Kidney epithelial cell (primary cell): ENCODE measurements around the gene PWP2. TPM values are rescaled to one million over a fixed set of nuclear protein-coding genes. Genes with fewer than 3 reads are reported as not detected.

ENCODE experiments used
- DNase-seq: peaks from one replicate; pipeline ENCODE4 v3.0.0-alpha.2; 2010; ENCODE audit warnings: low read depth
- H3K27me3 ChIP-seq: 2 replicates; pipeline ENCODE4 v1.6.0; 2011; ENCODE audit warnings: low read length; ENCODE audit not compliant: control insufficient read depth, insufficient read depth
- H3K36me3 ChIP-seq: 2 replicates; pipeline ENCODE4 v1.5.1; 2011; ENCODE audit warnings: low read length; ENCODE audit not compliant: control insufficient read depth, insufficient read depth
- H3K4me3 ChIP-seq: 2 replicates; pipeline ENCODE4 v1.5.1; 2011; ENCODE audit warnings: low read depth, mild to moderate bottlenecking, control low read depth, low read length
- total RNA-seq: library from RNA; depleted of rRNA; stranded (reverse); fragments of >200 nt; gene quantifications from 2 replicates; pipeline ENCODE4 v1.2.3, GENCODE V29; 2015
- TF ChIP-seq, protein P1 (sequence below): IDR thresholded peaks from 2 replicates; pipeline ENCODE4 v1.5.1; 2011; ENCODE audit warnings: mild to moderate bottlenecking, moderate library complexity, low read length, control low read depth, inconsistent platforms; ENCODE audit not compliant: insufficient read depth, poor library complexity, severe bottlenecking

Gene PWP2
- total RNA-seq, 1 donor from 2014 or later: 8.6 TPM

DNA sequence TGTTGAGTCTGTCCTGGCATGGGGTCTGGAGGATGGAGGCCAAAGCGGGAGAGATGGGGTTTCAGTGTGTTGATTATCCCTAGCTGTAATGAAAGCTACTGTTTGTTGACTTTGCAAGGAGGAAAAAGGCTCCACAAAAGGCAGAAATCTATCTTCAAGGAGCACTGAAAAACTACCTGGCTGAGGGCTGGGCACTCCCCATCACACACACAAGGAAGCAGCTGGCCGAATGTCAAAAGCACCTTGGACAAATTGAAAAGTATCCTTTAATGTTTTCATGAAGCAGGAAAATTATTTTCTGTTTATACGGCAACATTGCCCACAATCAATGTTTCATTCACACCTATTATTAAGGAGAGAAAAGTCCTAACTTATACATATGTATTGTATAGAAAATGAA, 27.8 kb upstream of the PWP2 start:
- Histone ChIP-seq H3K36me3 (peaks cover 1% of the 10 kb centered on the region), H3K27me3 (no peaks in the 10 kb centered on the region)
- TF ChIP-seq, protein P1, sequence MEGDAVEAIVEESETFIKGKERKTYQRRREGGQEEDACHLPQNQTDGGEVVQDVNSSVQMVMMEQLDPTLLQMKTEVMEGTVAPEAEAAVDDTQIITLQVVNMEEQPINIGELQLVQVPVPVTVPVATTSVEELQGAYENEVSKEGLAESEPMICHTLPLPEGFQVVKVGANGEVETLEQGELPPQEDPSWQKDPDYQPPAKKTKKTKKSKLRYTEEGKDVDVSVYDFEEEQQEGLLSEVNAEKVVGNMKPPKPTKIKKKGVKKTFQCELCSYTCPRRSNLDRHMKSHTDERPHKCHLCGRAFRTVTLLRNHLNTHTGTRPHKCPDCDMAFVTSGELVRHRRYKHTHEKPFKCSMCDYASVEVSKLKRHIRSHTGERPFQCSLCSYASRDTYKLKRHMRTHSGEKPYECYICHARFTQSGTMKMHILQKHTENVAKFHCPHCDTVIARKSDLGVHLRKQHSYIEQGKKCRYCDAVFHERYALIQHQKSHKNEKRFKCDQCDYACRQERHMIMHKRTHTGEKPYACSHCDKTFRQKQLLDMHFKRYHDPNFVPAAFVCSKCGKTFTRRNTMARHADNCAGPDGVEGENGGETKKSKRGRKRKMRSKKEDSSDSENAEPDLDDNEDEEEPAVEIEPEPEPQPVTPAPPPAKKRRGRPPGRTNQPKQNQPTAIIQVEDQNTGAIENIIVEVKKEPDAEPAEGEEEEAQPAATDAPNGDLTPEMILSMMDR: no peak

DNA sequence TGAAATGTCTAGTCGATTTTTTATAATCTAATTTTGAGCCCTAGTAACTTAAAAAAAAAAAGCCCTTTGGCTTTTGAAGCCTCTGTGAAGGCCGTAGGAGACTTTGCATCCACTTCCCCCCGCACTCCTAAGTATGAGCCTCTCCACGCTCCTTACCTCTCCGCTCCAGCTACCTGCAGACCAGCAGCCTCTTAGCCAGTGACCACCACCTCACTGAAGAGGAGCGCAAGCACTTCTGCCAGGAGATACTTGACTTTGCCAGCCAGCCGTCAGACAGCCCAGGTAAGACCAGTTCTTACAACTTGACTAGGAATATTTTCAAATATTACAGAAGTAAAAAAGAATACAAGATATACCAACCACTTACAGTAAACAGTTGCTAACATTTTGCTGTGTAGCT, 27.4 kb upstream of the PWP2 start:
- DNase-seq: no peak
- no peak overlapping the region for H3K4me3 ChIP-seq
- H3K36me3 ChIP-seq: peaks cover 1% of the 10 kb centered on the region
- H3K27me3 ChIP-seq: no peaks in the 10 kb centered on the region
- TF ChIP-seq, protein P1: no peak

More for the DNA sequence above, 27.8 kb upstream of the PWP2 start:
- no peak overlapping the region for H3K4me3 ChIP-seq
- no peak for DNase-seq

DNA sequence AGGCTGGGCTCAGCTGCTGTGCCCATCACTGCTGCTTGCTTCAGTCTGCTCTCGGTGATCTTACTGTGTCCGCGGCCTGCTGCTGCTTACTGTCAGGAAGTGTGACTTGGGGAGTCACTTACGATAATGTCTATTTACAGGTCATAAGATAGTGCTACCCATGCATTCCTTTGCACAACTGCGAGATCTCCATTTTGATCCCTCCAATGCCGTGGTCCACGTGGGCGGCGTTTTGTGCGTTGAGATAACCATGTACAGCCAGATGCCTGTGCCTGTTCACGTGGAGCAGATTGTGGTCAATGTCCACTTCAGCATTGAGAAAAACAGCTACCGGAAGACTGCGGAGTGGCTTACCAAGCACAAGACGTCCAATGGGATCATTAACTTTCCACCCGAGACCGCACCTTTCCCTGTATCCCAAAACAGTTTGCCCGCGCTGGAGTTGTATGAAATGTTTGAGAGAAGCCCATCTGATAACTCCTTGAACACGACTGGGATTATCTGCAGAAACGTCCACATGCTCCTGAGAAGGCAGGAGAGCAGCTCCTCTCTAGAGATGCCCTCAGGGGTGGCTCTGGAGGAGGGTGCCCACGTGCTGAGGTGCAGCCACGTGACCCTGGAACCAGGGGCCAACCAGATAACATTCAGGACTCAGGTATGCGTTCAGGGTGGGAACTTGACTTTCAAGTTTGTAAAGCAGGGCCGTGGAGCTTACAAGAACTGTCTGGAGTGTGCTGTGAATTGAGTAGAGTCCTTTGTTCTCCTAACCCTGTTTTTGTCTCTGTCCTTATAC, 24.4 kb upstream of the PWP2 start:
- Histone ChIP-seq H3K4me3 (no peak overlapping the region), H3K27me3 (no peaks in the 10 kb centered on the region), H3K36me3 (peaks cover 4% of the 10 kb centered on the region)
- TF ChIP-seq, protein P1: no peak
- DNase-seq: no peak

DNA sequence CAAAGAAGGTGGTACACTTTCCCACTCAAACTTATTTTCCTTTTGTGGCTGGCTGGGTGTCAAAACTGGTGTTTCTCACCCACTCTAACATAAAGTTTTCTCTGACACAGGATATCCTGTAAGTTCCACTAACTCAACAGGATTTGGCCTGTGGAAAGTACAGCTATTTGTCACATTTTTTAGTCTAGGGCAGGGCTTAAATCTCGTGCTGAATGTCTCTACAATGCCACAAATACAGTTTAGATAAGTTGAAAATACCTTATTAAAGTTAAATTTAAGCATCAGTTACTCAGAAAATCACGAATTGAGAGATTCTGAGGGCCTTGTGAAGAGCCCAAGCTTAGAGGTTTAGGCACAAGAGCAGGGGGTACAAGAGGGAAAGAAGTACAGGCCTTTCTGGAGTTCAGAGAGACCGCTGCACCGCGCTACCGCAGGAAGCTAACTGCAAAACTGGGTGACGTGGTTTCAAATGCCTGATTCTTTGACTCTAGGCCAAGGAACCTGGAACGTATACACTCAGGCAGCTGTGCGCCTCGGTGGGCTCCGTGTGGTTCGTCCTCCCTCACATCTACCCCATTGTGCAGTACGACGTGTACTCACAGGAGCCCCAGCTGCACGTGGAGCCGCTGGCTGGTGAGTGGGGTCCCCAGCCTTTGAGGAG, 23.4 kb upstream of the PWP2 start:
- DNase-seq: no peak
- Histone ChIP-seq H3K27me3 (no peaks in the 10 kb centered on the region), H3K36me3 (peaks cover 4% of the 10 kb centered on the region), H3K4me3 (no peak overlapping the region)
- TF ChIP-seq, protein P1: no peak

DNA sequence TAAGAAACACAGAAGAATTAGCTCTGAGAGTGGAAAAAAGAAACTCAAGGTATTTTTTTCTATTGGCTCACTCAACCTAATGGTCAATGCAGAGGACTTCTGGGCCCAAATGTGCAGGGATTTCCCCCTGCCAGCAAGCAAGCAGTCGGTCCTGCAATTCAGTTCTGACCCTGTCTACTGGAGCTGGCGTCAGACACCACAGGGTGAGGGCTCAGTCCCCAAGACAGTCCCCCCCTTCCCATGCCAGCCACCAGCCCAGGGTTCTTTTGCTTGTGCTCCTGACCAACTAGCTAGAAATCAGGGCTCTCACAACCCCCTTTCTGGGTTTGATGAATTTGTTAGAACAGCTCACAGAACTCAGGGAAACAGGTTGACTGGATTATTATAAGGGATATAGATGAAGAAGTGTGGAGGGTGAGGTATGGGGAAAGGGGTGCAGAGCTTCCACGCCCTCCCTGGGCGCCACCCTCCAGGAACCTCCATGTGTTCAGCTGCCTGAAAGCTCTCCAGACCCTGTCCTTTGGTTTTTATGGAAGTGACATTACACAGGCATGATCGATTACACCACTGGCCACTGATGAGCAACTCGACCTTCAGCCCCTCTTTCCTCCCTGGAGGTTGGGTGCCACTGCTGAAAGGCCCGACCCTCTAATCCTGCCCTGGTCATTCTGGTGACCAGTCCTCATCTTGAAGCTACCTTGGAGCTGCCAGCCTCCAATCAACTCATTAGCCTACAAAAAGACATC, 22.5 kb upstream of the PWP2 start:
- DNase-seq: no peak
- no peak overlapping the region for H3K4me3 ChIP-seq
- H3K27me3 ChIP-seq: no peaks in the 10 kb centered on the region
- peaks cover 4% of the 10 kb centered on the region for H3K36me3 ChIP-seq
- TF ChIP-seq, protein P1: no peak
